GM23248 (cell line): ENCODE data around the gene NPFFR1. TPM values are rescaled to one million over a fixed set of nuclear protein-coding genes. Genes with fewer than 3 reads are reported as not detected.

Experiments
- DNase-seq: peaks from one replicate; pipeline ENCODE4 v3.0.0-alpha.2; 2015
- H2AFZ ChIP-seq: fragments of 200-600 bp; sonication (generic); 2 replicates; pipeline ENCODE4 v1.6.1; 2016; ENCODE audit warnings: antibody characterized with exemption
- H3F3A ChIP-seq: fragments of 200-600 bp; sonication (generic); 2 replicates; pipeline ENCODE4 v1.6.1; 2016; ENCODE audit warnings: mild to moderate bottlenecking, antibody characterized with exemption, mixed run types; ENCODE audit not compliant: insufficient read depth
- H3K27ac ChIP-seq: fragments of 200-600 bp; sonication (generic); 2 replicates; pipeline ENCODE4 v1.5.1; 2016; ENCODE audit warnings: mild to moderate bottlenecking
- H3K27me3 ChIP-seq: fragments of 200-600 bp; sonication (generic); replicated peaks from 2 replicates; pipeline ENCODE4 v1.6.1; 2016; ENCODE audit warnings: mild to moderate bottlenecking; ENCODE audit not compliant: insufficient read depth
- H3K36me3 ChIP-seq: fragments of 200-600 bp; sonication (generic); 2 replicates; pipeline ENCODE4 v1.6.1; 2016; ENCODE audit warnings: low read depth, mild to moderate bottlenecking
- H3K4me1 ChIP-seq: fragments of 200-600 bp; sonication (generic); 2 replicates; pipeline ENCODE4 v1.6.1; 2016; ENCODE audit warnings: mild to moderate bottlenecking; ENCODE audit not compliant: insufficient read depth
- H3K4me2 ChIP-seq: fragments of 200-600 bp; sonication (generic); one replicate; pipeline ENCODE4 v1.6.1; 2016; ENCODE audit warnings: mild to moderate bottlenecking; ENCODE audit not compliant: unreplicated experiment
- H3K4me3 ChIP-seq: fragments of 200-600 bp; sonication (generic); 2 replicates; pipeline ENCODE4 v1.5.1; 2016; ENCODE audit warnings: mild to moderate bottlenecking
- H3K79me2 ChIP-seq: fragments of 200-600 bp; sonication (generic); 2 replicates; pipeline ENCODE4 v1.6.1; 2016; ENCODE audit warnings: mild to moderate bottlenecking; ENCODE audit not compliant: insufficient read depth
- H3K9ac ChIP-seq: fragments of 200-600 bp; sonication (generic); 2 replicates; pipeline ENCODE4 v1.6.1; 2016; ENCODE audit warnings: mild to moderate bottlenecking
- H3K9me2 ChIP-seq: fragments of 200-600 bp; sonication (generic); 2 replicates; pipeline ENCODE4 v1.6.1; 2016; ENCODE audit warnings: mixed run types, mild to moderate bottlenecking, moderate library complexity; ENCODE audit not compliant: insufficient read depth
- H3K9me3 ChIP-seq: fragments of 200-600 bp; sonication (generic); one replicate; pipeline ENCODE4 v1.6.1; 2017; ENCODE audit warnings: low read depth
- H4K20me1 ChIP-seq: fragments of 200-600 bp; sonication (generic); 2 replicates; pipeline ENCODE4 v1.6.0; 2016; ENCODE audit not compliant: insufficient read depth
- EZH2 ChIP-seq: fragments of 200-600 bp; sonication (generic); IDR thresholded peaks from 2 replicates; pipeline ENCODE4 v1.6.1; 2018; ENCODE audit warnings: antibody characterized with exemption, mild to moderate bottlenecking; ENCODE audit not compliant: insufficient read depth, poor library complexity, severe bottlenecking
- EZH2phosphoT487 ChIP-seq: fragments of 200-600 bp; sonication (generic); IDR thresholded peaks from 2 replicates; pipeline ENCODE4 v1.6.1; 2018; ENCODE audit warnings: antibody characterized with exemption, moderate library complexity, mild to moderate bottlenecking, low read depth; ENCODE audit not compliant: insufficient read depth
- WGBS, 2 experiments: methylation state at CpG; one replicate each; pipeline ENCODE4 v1.1.6; 2015 to 2017; ENCODE audit warnings: low lambda C conversion rate in 2 of 2, low coverage in 1 of 2; ENCODE audit errors: missing lambda C conversion rate in 2 of 2; 5-methylcytosine and 5-hydroxymethylcytosine counted together
- in situ Hi-C: fragments of 300-500 bp; cut with MboI; formaldehyde crosslinking; loops from 2 replicates; pipeline ENCODE4 v1.15.0; 2020
- polyA plus RNA-seq: library from polyadenylated mRNA; unstranded; fragments of >200 nt; fragmentation: Nextera tagmentation; extraction: Ambion mirVana; gene quantifications from 2 replicates; pipeline ENCODE4 v1.2.1, GENCODE V29; 2016
- total RNA-seq: library from RNA; depleted of rRNA; stranded (reverse); fragments of >200 nt; shearing (Covaris generic); gene quantifications from 2 replicates; pipeline ENCODE4 v1.2.3, GENCODE V29; 2014

Gene NPFFR1
- total and polyA plus RNA-seq, 2 experiments from 2014 or later = not detected

GRCh38 chr10:70293169-70293843 lies 9.5 kb upstream of the NPFFR1 start:
- in situ Hi-C loops = no loop called here
- Histone ChIP-seq H3K79me2 (no peaks in the 10 kb centered on the region), H3K27me3 (no peaks in the 10 kb centered on the region), H3K4me2 (no peak overlapping the region), H3K4me1 (peaks cover 20% of the 10 kb centered on the region), H3K36me3 (no peaks in the 10 kb centered on the region), H3K4me3 (no peak overlapping the region), H3K9ac (no peak overlapping the region), H2AFZ (no peak overlapping the region), H3K9me3 (no peaks in the 10 kb centered on the region), H3K9me2 (no peaks in the 10 kb centered on the region), H3K27ac (no peak overlapping the region), H4K20me1 (no peaks in the 10 kb centered on the region), H3F3A (peaks cover 13% of the 10 kb centered on the region)
- DNase-seq = no peak
- no peak for TF ChIP-seq EZH2
- no peak for TF ChIP-seq EZH2phosphoT487
- WGBS, 2 experiments = 82 to 85% methylated on average over 8 of the region's 8 CpGs

- TF ChIP-seq EZH2phosphoT487 (no peak), EZH2 (no peak)
- no peak overlapping the region for H2AFZ ChIP-seq
- no peaks in the 10 kb centered on the region for H3K9me2 ChIP-seq
- peaks cover 17% of the 10 kb centered on the region for H3K4me1 ChIP-seq
- no peak overlapping the region for H3K27ac ChIP-seq
- in situ Hi-C loops = no loop called here
- peaks cover 10% of the 10 kb centered on the region for H3F3A ChIP-seq
- peak; percentile 12 for DNase-seq
- H3K4me2 ChIP-seq = no peak overlapping the region
- WGBS, 2 experiments = 63 to 76% methylated on average over 5 of the region's 5 CpGs
- no peak overlapping the region for H3K9ac ChIP-seq
- H3K4me3 ChIP-seq = no peak overlapping the region
- H3K79me2 ChIP-seq = no peaks in the 10 kb centered on the region
- no peaks in the 10 kb centered on the region for H3K36me3 ChIP-seq
- no peaks in the 10 kb centered on the region for H4K20me1 ChIP-seq
- no peaks in the 10 kb centered on the region for H3K27me3 ChIP-seq
- no peaks in the 10 kb centered on the region for H3K9me3 ChIP-seq
Observed at GRCh38 chr10:70292004-70292403, 8.2 kb upstream of the NPFFR1 start.

GRCh38 chr10:70289739-70290138 lies 5.9 kb upstream of the NPFFR1 start:
- in situ Hi-C loops = no loop called here
- no peak for DNase-seq
- Histone ChIP-seq H3K79me2 (no peaks in the 10 kb centered on the region), H3K9me3 (no peaks in the 10 kb centered on the region), H3K9me2 (no peaks in the 10 kb centered on the region), H3K27ac (no peak overlapping the region), H3K36me3 (no peaks in the 10 kb centered on the region), H3K4me3 (no peak overlapping the region), H3K27me3 (peaks cover 7% of the 10 kb centered on the region), H3K4me2 (no peak overlapping the region), H2AFZ (no peak overlapping the region), H4K20me1 (no peaks in the 10 kb centered on the region), H3K9ac (no peak overlapping the region), H3K4me1 (peaks cover 6% of the 10 kb centered on the region), H3F3A (no peaks in the 10 kb centered on the region; the same call in 1 of the 2 replicates)
- no peak for TF ChIP-seq EZH2
- TF ChIP-seq EZH2phosphoT487 = no peak
- 82 to 90% methylated on average over 7 of the region's 7 CpGs for WGBS, 2 experiments

- no peak overlapping the region for H3K27ac ChIP-seq
- H3K4me3 ChIP-seq = no peak overlapping the region
- H3K4me1 ChIP-seq = peaks cover 6% of the 10 kb centered on the region
- no peaks in the 10 kb centered on the region for H3K79me2 ChIP-seq
- WGBS, 2 experiments = 81 to 83% methylated on average over 6 of the region's 6 CpGs
- in situ Hi-C loops = no loop called here
- H3K9me2 ChIP-seq = no peaks in the 10 kb centered on the region
- peaks cover 37% of the 10 kb centered on the region for H3K27me3 ChIP-seq
- TF ChIP-seq EZH2phosphoT487 = no peak
- TF ChIP-seq EZH2 = no peak
- H3K4me2 ChIP-seq = no peak overlapping the region
- H3K9ac ChIP-seq = no peak overlapping the region
- no peaks in the 10 kb centered on the region for H3K36me3 ChIP-seq
- H4K20me1 ChIP-seq = no peaks in the 10 kb centered on the region
- no peaks in the 10 kb centered on the region; the same call in 1 of the 2 replicates for H3F3A ChIP-seq
- H2AFZ ChIP-seq = no peak overlapping the region
- no peak for DNase-seq
- H3K9me3 ChIP-seq = no peaks in the 10 kb centered on the region
Observed at GRCh38 chr10:70286616-70287015, 2.8 kb upstream of the NPFFR1 start.

- H3K27me3 ChIP-seq = peaks cover 39% of the 10 kb centered on the region
- 97 to 98% methylated on average over 2 of the region's 2 CpGs for WGBS, 2 experiments
Observed at GRCh38 chr10:70285476-70285831, 1.6 kb upstream of the NPFFR1 start.

More at GRCh38 chr10:70285476-70285831, 1.6 kb upstream of the NPFFR1 start:
- H4K20me1 ChIP-seq = no peaks in the 10 kb centered on the region
- no peaks in the 10 kb centered on the region for H3K79me2 ChIP-seq
- no peaks in the 10 kb centered on the region for H3K36me3 ChIP-seq
- H3K27ac ChIP-seq = no peak overlapping the region
- H3K9me3 ChIP-seq = no peaks in the 10 kb centered on the region
- DNase-seq = no peak
- no peak overlapping the region for H3K4me3 ChIP-seq
- in situ Hi-C loops = no loop called here
- H2AFZ ChIP-seq = no peak overlapping the region
- no peak overlapping the region for H3K4me2 ChIP-seq
- no peaks in the 10 kb centered on the region; the same call in 1 of the 2 replicates for H3F3A ChIP-seq
- TF ChIP-seq EZH2phosphoT487 (no peak), EZH2 (no peak)
- H3K9me2 ChIP-seq = no peaks in the 10 kb centered on the region
- H3K4me1 ChIP-seq = peaks cover 5% of the 10 kb centered on the region
- H3K9ac ChIP-seq = no peak overlapping the region
